Right ventricle myocardium superior (tissue), 1 donor: ENCODE results near the gene LMO7. TPM values are rescaled to one million over a fixed set of nuclear protein-coding genes. Genes with fewer than 3 reads are reported as not detected.
"Not testable (repeated sequence)": the region's sequence is repeated elsewhere in the genome, so short reads cannot be mapped to it uniquely, and the experiment has no call there.

Experiments
- ATAC-seq: fragments of 200-7000 bp; cut with Tn5 transposase; one replicate; pipeline ENCODE4 v1.9.1; 2020; ENCODE audit warnings: mild to moderate bottlenecking; ENCODE audit not compliant: poor library complexity
- DNase-seq: peaks from one replicate; pipeline ENCODE4 v3.0.0-alpha.2; 2020
- intact Hi-C: fragments of 100-400 bp; cut with DNase I; formaldehyde crosslinking; loops from one replicate; pipeline ENCODE4 v1.11.2; 2022
- total RNA-seq: library from RNA; stranded (reverse); fragmentation: NEBNext Ultra II Directional; extraction: Animal tissue kit (Norgen Biotek cat#: 25700); gene quantifications from one replicate; pipeline ENCODE4 v1.2.1, GENCODE V29; 2021
- donor health status: DM: no; HTN: yes; CAD: no; lungs with severe emphysema.

Gene LMO7
- total RNA-seq, 1 donor from 2014 or later: 440 TPM

DNA sequence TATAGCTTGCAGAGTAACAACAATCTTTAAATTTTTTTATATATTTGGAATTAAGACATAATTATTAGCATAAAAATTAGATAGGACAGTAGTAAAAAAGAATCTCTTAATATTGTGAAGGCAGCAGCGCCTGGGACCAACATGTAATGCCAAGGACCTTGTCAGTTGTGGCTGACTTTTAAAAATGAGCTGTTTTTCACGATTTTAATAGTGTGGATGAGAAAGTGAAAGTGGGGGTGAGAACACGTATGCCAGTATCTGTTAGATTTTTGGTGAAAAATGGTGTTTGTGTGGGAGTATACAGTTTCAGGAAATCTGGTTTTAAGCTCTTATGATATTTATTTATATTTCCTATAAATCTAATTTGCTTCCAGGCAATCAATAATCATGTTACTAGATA lies 125.2 kb downstream of the LMO7 start:
- DNase-seq (no peak), ATAC-seq (peak; percentile 8)
- intact Hi-C loops: loop anchor here (5.0 kb wide), 1 partner anchor 46 kb away; no protein-coding TSS in a partner anchor

DNA sequence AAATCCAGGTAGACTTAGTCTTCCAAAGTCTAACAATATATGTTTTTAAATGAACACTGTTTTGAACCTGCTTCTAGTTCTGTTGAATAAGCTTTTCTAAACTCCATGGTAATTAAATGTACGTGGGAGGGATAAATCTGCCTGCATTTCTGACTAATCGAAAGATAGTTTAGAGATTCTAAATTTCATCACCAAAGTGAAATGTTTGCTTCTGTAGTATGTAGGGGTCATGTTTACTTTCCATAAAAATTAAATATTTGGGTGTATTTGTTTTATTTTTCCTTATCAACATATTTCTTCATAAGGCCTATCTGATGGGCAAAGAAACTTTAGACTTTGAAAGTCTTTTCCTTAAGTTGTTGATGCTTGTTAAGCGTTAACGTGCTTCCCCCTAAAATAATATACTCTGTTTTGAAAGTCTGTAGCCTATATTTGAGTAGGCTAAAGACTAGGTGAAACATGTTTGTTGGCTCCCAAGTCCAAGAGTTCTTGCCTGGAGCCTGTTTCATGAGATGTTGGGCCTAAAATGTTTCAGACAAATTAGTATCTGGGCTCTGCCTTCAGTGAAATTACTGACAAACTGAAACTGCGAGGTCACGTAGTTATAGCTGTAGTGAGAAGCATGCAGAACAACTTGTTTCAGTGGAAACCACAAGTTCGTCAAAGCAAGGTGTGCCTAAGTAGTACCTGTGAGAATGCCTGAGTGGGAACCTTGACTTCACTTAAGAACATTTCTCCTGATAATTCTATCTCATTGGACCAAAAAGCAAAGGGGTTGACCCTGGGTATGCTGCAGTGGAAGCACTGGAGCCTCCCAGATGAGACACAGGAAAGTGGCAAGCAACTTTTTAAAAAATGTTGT lies 126.2 kb downstream of the LMO7 start:
- intact Hi-C loops: loop anchor here (5.0 kb wide), 1 partner anchor 45 kb away; no protein-coding TSS in a partner anchor
- no peak for DNase-seq
- peak; percentile 23 for ATAC-seq

DNA sequence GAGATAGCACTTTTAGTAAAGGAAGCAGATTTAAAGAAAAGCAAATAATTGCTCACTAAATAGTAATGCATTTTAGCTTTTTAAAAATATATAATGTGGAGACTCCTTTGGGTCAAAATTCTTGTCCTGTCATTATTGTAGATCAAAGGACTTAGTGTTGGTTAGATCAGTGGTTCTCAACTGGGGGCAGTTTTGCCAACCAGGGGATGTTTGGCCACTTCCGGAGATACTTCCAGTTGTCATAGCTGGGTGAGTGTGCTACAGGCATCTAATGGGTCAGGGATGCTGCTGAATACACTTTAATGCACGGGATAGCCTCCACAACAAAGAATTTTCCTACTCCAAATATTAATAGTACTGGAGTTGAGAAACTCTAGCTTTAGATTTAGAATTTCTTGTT lies 126.8 kb downstream of the LMO7 start:
- intact Hi-C loops: loop anchor here (5.0 kb wide), 1 partner anchor 44 kb away; no protein-coding TSS in a partner anchor
- DNase-seq (no peak), ATAC-seq (peak; percentile 11)

GRCh38 chr13:75763512-75763911 lies 127.4 kb downstream of the LMO7 start:
- intact Hi-C loops: loop anchor here (5.0 kb wide), 1 partner anchor 44 kb away; no protein-coding TSS in a partner anchor
- peak; percentile 18 for ATAC-seq
- DNase-seq: no peak

DNA sequence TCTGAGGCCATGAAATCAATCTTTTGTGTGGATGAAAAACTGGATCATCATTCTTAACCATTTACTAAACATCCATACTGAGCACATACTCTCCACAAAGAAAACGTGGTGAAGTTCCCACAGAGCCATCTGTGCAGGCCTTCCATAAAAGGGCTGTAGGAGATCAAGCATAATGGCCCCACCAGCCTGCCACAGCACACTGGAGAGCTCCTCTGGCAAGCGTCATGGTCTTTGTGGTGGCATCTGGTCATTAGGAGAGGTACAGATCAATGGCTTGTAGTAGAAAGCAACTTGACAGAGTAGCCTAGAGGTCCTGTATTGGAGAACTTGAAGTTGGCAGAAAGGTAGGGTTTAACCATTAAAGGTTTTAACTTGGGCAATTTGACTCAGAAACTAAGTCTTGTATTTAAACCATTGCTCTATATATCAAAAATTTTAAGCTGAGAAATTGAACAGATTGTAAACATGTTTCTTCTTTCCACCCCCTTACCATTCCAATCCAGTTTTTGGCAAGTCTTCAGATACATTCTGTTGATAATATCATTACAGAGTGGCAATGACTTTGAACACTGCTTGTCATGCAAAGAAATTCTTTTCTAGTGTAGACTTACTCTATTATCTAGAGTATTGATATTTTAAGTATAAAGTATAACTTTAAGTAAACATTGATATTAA lies 128.3 kb downstream of the LMO7 start:
- no peak for DNase-seq
- intact Hi-C loops: loop anchor here (5.0 kb wide), 1 partner anchor 43 kb away; no protein-coding TSS in a partner anchor
- ATAC-seq: no peak

DNA sequence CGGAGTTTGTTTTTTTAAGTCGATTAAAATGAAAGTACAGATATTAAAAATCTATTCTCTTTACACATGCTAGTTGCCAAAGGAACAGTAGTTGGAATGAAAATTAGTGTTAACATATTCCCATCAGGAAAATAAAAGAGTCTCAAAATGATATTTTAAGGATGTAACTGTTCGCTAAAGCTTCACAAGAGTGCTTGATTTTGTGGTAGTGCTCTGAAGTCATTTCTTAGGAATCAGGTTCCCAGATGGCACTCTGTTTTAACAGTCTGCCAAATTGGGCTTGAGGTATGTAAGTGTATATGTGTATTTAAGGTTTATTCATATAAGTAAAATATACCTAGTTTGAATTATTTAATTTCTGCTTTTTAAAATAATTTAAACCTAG lies 128.8 kb downstream of the LMO7 start:
- DNase-seq: no peak
- intact Hi-C loops: loop anchor here (5.0 kb wide), 1 partner anchor 42 kb away; no protein-coding TSS in a partner anchor

DNA sequence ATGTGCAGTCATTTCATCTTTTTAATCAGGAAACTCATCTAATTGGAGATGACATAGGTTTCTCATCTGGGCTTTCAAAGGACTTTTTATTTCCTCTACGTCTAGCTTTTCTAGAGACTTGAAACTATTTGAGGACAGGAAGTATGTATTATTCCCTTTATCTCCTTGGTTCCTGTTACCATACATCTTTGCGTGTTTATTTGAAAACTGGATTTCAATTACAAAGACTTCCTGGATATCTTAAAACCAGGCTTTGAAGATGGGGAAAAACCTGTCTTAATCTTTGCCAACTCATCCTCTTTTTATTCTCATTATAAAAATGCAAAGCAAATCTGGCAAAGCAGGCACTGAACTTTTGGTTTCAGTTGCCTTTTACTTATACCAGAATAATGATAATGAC lies 130.5 kb downstream of the LMO7 start:
- ATAC-seq: no peak
- intact Hi-C loops: no loop called here
- DNase-seq: no peak

More for the DNA sequence above, 128.8 kb downstream of the LMO7 start:
- no peak for ATAC-seq

DNA sequence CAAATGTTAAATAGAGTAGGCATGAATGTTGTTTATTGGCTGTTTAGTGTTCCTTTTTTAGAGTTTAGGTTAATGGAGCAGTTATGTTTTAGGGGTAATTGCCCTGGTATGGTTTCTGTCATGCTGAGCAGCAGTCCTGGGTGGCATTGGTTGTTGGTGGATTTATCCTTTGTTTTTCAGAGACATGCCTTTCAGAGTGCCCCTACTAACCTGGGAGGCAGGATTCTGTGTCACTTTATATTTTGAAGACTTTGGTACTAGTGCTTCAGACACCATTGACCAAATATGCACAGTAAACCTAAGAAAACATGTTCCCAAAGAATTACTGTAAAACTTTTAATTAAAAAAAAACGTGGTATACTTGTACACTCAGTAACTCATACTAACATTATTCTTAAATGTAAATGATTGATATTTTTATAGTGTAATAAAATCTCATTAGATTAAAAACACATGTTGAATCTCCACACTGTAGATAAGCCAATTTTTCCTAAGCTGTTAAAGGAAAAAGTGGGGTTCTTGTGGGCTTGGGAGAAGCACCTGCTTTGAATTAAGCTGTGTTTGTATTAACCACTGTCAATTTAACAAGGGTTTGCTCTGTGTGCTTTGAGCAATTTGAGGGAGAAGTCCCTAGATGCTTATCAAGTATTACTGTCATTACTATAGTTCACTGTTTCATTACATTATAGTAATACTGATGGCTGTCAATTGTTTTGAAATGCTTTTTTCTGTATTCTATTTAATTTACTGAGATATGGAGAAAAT lies 133.2 kb downstream of the LMO7 start:
- ATAC-seq (no peak), DNase-seq (no peak)
- intact Hi-C loops: no loop called here

GRCh38 chr13:75770164-75770563 lies 134.0 kb downstream of the LMO7 start:
- peak; percentile 11 for ATAC-seq
- intact Hi-C loops: no loop called here
- DNase-seq: no peak

DNA sequence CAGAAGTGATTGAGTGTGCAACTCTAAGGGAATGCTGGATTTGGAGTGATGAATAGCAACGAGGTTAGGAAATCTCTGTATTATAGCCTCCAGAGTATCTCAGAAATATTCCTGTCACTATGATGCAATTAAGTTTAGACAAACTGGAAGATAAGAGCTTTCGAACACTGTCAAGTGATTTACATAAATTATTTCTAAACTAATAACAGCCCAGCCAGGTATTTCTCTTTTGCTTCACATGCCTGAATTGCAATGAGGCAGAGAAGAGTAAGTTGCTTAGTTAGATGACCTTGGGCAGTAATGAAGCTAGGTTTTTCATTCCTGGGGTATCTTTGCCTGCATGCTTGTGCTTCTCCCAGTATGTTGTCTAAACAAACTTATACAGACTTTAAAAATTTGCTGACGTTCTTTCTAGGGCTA lies 134.5 kb downstream of the LMO7 start:
- no peak for DNase-seq
- ATAC-seq: peak; percentile 39
- intact Hi-C loops: no loop called here

DNA sequence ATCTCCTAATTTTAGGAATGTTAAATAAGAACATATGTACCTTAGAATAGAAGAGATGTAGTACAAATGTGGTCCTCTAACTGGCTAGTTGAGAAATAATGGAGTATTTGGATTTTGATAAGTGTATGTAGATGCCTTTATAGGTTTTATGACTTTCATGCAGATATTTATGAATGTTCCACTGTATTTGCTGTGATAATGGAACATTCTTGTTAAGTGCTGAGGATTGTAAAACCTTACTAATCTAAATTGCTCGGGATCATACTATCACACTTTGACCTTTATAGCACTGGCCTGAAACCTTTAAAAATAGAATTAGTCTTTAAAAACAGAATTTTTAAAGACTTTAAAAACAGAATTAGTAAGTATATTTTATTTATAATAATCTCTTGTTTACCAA lies 135.1 kb downstream of the LMO7 start:
- intact Hi-C loops: no loop called here
- ATAC-seq (no peak), DNase-seq (no peak)

DNA sequence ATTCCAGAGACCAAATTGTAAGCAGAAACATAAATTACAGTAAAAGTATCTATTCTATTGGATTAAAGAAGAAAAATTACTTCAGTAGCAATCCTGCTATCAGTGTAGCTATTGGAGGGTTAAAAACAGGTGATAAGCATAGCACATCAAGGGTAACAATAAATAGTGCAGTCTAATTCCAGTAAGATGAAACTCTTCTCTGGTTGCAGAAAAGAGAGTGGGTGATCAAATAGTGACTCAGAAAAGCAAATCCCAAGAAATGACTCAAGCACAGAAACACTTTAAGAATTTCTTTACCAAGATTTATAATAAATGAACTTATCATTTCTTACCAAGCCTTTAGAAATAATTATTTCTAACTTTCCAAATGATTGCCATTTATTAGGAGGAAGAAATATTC lies 135.7 kb downstream of the LMO7 start:
- intact Hi-C loops: no loop called here
- DNase-seq (no peak), ATAC-seq (no peak)

GRCh38 chr13:75774176-75774575 lies 138.0 kb downstream of the LMO7 start:
- ATAC-seq (no peak), DNase-seq (no peak)
- intact Hi-C loops: no loop called here

GRCh38 chr13:75776550-75776949 lies 140.4 kb downstream of the LMO7 start:
- DNase-seq (no peak), ATAC-seq (peak; percentile 61)
- intact Hi-C loops: no loop called here

- DNase-seq: no peak
- intact Hi-C loops: no loop called here
- no peak for ATAC-seq
Observed at GRCh38 chr13:75779393-75779792, 143.3 kb downstream of the LMO7 start.

- DNase-seq, ATAC-seq, intact Hi-C loops: not testable (repeated sequence)
Observed at GRCh38 chr13:75780103-75780502, 144.0 kb downstream of the LMO7 start.

DNA sequence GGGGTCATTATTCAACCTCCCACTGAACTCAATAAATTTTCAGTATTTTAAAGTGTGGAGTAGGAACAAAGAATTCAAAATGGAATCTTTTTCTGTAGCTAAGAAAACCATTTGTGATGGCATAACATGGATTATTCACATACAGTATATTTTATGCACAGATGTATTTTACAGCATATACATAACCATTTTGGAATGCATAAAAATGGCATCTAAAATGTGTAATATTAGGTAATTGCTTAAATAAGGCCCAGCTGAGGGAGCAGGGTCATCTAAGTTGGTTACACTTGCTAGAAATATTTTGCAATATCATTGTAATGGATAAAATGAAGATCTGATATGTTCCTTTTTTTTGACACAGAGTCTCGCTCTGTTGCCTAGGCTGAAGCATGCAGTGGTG lies 146.9 kb downstream of the LMO7 start:
- ATAC-seq: no peak
- intact Hi-C loops: no loop called here
- DNase-seq: no peak

GRCh38 chr13:75784003-75784402 lies 147.9 kb downstream of the LMO7 start:
- no peak for DNase-seq
- intact Hi-C loops: no loop called here
- no peak for ATAC-seq

DNA sequence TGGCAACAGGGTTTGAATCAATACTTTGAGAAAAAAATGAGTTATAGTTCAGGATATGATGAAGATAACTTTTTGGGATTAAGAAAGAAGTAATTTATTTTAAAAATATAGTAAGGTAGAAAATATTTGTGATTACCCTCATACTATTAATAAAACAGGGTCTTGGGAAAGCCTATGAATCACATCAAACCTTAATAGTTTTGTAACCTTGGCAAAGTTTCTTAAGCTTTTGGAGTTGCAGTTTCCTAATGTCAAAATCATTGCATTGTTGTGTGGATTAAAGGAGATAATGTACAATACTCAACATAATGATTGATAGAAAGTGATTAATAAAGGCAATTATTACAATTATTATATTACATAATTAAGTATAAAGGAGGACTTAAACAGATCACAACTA lies 149.0 kb downstream of the LMO7 start:
- ATAC-seq: no peak

More for the DNA sequence above, 149.0 kb downstream of the LMO7 start:
- intact Hi-C loops: no loop called here
- no peak for DNase-seq
